ENCODE data around the gene DDI1.

Gene DDI1

GRCh38 chr11:104036588-104036987, at the start of gene DDI1:
Gene DDI1 (plus strand): TSS chr11:104036640. CDS start chr11:104036823, 183 bp downstream.
- DNase-seq (ENCODE audit: low spot score): no peak

DNA sequence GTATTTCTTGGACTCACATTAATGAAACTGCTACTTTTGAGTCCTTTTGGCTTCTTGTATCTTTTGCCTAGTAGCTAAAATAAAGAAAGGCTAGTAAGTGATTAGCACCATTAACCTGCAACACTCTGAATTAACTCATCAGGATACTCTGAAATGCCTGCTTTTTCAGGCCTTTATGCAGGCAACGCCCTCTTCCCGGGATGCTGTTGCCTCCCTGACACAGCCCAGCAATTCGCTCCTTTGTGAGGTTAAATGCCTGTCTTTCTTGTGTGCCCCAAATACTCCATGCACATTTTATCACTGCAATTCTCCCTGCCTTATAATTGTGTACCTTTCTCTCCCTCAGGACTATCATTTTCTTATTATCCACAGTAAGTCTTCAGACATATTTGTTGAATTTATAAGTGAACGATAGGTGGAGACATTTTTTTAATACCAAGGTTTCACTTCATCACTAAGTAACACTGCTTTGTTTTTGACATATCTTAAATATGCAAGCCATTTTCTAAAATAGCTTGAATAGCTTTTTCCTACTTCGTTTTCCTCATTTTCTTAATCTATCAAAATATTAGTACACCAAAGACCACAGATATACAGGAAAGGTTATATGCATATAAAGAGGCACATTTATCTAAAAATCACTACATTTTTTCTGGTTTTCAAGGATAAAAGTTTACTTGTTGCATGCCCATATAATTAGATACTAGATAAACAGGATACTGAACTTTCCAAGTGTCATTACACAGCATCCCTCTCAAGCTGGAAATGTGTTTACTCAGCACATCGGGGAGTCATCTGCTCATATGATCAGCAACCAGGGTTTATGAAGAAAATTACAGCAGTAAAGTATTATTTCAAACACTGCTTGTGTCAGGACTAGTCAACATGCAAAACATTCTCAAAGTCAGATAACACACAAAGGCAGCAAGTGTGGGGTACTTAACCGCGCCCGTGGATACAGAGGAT, 48.5 kb upstream of the DDI1 start:
- DNase-seq (ENCODE audit: low spot score): no peak

DNA sequence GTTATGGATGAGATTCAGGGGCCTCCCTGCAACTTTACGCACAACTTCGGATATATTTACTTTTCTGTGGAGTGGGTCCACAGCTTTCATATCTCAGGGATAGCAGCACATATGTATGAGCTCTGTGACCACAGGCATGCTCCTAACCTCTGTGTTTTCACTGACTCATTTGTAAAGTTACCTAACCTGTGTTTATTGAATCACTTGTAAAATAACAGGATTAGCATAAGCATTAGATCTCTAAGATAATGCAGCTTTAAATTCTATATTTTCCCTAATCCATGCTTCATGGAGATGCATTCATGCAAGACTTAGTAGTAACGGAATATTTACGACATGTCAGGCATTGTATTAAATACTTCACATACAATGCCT, 47.9 kb upstream of the DDI1 start:
- DNase-seq (ENCODE audit: low spot score): no peak

DNA sequence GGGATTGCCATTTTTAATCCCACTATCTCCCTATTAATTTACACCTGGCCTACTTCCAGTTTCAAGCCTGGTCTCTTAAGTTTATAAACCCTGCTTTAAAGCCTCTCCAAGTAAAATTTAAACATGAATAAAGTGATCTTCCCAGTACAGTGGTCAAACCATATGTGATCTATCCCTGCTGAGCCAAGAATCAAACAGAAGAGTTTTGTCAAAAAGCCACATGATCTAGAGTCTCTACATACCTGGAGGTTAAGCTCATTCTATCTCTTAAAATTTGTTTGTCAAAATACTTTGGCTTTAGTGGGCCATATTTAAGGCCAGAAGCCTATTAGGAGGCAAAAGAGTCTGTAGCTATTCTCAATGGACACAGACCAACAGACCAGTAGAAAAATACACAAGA, 42.9 kb upstream of the DDI1 start:
- DNase-seq (ENCODE audit: low spot score): no peak

DNA sequence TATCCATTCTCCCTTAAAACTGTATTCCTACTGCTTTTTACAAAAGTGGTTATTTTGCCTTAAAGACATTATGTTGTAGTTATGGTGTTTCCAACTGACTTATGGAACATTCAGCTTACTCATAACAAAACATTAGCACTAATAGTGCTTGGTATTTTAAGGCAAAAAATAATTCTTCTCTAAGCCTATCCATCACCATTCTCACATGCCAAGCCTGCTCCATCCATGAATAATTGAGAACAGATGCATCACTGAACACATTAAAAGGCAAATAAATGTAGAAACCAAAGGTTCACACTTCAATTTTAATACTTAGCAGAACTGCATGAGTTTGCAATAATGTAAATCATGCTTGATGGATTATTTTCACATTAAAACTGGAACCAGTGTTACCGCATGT, 42.3 kb upstream of the DDI1 start:
- no peak for DNase-seq (ENCODE audit: low spot score)

GRCh38 chr11:103994518-103994917, 41.9 kb upstream of the DDI1 start:
- no peak for DNase-seq (ENCODE audit: low spot score)

GRCh38 chr11:103995896-103996295, 40.5 kb upstream of the DDI1 start:
- no peak for DNase-seq (ENCODE audit: low spot score)

DNA sequence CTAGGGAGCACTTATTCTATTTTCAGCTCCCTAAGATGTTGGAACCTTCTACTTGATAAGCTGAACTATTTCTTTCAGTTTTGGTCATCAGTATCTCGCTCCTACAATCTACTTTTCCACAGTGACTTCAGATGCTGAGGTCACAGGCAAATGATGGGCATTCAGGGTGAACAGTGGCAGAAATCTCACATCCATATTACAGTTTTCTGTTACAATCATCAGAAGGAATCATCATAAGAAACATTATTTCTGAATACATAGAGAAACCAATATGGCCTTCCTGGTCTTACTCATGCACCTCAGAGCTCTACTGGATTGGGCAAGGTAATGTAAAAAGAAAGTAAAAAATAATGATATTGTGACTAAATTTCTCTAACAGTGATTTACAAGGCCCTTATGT, 39.4 kb upstream of the DDI1 start:
- DNase-seq (ENCODE audit: low spot score): no peak

DNA sequence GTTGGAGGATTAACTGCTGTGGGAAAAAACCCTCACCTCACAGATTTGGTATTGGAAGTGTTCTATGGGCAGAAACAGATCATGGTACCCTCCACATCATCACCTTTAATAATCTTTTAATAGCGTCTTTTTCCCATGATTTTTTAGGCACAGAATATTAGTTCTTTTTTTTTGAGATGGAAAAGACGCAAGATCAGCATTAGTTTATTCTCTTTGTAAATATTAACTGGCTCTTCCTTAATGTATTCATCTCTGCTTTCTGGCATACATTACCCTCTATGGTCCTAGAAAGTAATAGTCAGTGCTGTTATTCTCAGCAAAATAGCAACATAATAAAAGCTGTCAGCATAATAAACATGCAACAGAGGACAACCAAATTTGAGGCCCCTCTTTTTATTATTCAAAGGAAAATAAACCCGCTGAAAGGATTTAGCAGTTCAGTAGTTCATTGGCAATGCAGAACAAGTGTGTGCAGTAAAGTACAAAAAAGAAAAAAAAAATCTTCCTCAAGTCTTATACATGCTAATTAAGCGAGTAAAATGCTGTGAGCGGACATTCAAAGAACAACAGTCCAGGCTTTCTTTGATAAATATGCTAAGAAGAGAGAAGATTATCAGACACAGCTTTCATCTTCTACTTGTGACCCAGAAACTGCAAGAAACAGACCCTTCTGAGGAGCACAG, 37.5 kb upstream of the DDI1 start:
- no peak for DNase-seq (ENCODE audit: low spot score)

- no peak for DNase-seq (ENCODE audit: low spot score)
Measured at GRCh38 chr11:104000798-104001197, 35.6 kb upstream of the DDI1 start.

DNA sequence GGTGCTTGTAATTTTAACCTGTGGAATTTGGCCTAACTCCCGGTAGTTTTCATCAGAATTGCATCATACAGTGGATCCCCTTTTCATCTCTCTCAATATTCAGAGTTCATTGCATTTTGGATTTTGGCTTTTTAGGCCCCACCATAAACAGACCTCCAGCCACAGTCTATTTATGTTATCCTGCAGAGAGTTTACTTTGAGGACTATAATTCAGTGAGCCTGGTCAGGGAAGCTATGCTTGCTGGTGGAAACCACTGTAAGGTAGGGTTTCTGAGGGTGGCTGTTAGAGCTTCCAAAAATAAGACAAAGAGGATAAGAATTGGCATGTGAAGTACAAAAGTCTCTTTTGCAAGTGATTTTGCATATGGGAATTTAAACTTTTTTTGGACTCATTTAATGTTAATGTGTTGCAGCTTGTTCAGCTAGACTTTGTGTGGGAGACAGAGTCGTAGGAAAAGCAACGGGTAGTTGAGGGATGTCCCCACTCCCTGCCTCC, 34.8 kb upstream of the DDI1 start:
- DNase-seq (ENCODE audit: low spot score): no peak

DNA sequence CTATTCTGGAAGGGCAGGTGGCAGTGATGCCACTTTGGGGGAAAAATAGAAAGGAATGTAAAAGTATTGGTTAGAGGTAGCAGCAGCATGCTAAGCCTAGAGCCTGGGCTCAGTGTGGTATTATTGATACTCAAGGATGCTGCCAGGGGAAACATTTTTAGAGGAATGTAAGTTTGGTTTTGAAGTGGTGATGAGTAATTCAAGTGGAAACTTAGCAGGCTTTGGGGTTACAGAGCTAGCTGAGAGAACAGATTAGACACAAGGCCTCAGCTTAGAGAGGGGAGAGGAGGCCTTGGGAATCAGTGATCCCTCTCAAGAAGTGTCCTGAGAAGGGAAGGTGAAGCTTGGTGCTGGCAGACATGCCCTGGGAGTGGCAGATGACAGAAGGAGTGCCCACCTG, 32.9 kb upstream of the DDI1 start:
- DNase-seq (ENCODE audit: low spot score): no peak

DNA sequence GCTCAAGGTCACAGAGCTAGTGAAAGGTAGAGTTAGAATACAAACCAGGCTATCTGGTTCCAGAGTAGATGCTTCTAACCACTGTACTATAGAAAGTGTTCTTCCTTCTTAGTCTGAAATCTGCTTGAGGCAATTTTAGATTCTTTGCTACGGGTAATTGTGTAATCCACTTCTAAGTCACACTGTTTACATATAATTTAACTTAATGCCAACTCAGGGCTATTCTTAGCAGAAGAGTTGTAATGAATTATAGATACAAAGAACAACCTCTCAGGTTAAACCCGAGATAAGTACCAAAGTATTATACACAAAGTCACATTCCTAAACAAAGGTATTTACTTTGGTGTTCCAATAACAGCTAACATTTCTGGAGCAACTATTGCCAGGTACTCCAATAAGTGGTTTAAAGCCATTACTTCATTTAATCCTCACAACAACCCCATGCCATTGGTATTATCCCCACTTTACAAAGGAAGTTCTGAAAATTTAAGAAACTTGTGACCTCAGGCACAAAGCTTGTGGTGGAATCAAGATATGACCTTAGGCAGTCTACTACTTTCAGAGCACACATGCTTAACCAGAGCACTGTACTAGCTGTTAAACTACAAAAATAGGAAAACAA, 31.1 kb upstream of the DDI1 start:
- DNase-seq (ENCODE audit: low spot score): no peak

- DNase-seq (ENCODE audit: low spot score): no peak
Measured at GRCh38 chr11:104009744-104010143, 26.7 kb upstream of the DDI1 start.

- DNase-seq (ENCODE audit: low spot score): no peak
Measured at GRCh38 chr11:104011044-104011443, 25.4 kb upstream of the DDI1 start.

DNA sequence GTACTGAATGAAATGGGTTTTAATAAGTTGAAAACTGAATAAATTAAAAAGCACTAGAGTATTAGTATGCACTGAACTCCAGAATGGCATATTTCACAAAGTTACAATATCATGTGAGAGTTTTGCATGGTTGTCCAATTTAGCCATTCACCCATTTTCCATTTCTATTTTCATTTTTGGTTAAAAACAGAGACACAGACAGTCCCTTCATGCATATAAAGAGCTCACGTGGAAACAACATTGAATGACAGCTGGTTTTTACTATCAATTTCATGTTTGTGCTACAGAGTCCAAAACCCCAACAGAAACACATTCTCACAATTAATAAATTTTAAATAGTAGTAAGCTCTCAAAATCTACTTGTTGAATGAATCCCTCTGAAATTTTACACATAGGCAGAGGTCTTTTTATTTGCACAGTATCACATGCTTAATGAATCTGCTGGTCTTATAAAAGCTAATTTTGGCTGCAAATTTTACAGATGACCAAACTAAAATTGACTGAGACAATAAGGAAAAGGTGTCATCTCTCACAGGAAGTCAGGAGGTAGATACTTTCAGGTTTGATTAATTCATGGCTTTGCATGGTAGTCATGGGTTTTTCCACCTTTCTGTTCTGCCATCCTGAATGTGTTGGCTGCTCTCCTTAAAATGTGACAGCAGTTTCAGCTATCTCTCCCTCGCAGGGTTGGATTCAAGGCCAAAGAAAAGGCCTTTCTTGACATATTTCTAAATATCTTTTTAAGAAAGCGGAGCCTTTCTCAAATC, 20.6 kb upstream of the DDI1 start:
- DNase-seq (ENCODE audit: low spot score): no peak

DNA sequence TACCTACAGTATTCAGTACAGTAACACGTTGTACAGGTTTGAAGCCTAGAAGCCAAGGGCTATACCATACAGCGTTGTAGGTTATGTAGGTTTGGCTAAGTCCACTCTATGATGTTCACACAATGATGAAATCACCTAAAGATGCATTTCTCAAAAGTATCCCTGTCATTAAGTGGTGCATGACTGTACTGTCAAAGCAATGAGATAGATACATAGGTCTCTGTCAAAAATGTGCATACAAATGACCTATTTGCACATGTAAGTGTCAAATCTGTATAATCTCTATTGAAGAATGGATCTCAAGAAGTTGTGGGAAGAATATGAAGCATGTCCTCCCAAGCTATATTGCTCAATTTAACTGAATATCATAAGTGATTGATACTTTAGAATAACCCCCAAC, 11.9 kb upstream of the DDI1 start:
- DNase-seq (ENCODE audit: low spot score): no peak

DNA sequence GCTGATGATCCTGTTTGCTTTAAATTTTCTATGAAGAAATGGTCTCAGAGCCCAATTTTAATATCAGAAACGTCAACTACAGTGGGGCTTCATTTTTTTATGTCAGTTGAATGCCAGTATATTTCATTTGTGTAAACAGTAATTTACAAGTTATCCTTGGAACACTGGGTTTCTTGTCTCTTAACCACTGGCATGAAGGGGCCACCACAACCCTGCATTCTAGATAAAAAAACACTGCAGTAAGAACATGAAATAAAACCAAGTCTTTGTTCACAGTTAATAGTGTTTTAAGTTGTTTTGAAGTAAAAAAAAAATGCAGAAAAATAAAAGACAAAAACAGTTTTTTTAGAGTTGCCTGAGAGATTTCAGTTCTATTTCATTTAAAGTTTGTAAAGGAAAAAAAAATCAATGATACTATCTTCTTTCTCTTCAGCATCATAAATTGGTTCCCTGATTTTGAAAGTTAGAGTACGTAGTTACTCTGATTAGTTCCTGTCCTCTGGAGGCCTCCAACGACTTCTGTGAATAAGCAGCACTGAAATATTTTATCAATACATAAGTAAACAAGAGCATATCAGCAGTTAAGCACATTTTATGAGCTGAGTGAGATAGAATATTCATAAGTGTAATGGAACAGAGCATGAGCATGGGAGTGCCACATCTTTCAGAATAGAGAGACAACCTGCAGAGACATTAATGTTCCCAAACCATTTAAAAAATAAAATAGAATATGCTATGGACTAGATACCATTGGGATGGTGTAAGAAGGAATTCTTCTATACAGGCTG, 7.8 kb upstream of the DDI1 start:
- no peak for DNase-seq (ENCODE audit: low spot score)

DNA sequence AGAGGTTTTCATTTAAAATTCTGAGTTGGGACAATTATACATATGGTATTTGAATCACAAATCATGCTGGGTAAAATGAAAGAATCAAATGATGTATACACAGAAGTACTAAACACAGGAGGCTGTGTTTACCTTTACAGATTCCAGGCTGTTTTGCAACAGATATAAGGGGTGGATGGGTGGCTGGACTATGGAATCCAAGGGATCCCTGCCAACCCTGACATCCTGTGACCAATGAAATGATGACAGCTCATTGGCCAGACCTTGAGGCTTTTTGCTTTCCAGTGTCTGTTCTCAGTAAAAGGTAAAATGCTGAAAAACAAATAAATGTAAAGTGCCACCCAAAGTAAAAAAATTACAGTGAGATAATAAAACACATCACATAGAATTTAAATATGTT, 3.3 kb upstream of the DDI1 start:
- DNase-seq (ENCODE audit: low spot score): no peak

GRCh38 chr11:104033561-104033960, 2.9 kb upstream of the DDI1 start:
- DNase-seq (ENCODE audit: low spot score): no peak

DNA sequence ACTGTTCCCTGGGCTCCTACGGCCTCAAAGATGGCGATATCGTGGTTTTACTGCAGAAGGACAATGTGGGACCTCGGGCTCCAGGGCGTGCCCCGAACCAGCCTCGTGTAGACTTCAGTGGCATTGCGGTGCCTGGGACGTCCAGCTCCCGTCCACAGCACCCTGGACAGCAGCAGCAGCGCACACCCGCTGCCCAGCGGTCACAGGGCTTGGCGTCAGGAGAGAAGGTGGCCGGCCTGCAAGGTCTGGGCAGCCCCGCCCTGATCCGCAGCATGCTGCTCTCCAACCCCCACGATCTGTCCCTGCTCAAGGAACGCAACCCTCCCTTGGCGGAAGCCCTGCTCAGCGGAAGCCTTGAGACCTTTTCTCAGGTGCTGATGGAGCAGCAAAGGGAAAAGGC, 555 bp downstream of the DDI1 start:
- DNase-seq (ENCODE audit: low spot score): no peak

Measured in pons (tissue), 1 donor.